ENCODE results near the gene PDZD7. TPM values are rescaled to one million over a fixed set of nuclear protein-coding genes. Genes with fewer than 3 reads are reported as not detected.

The PDZD7 gene
- total RNA-seq, 1 experiment from 2014 or later = 6.1 TPM

- intact Hi-C loops (cut with micrococcal nuclease) = loop anchor here (10.0 kb wide), 2 partner anchors 271 to 671 kb away; partner anchors contain the start of genes PAX2 and SCD
- Histone ChIP-seq H3K27ac (ENCODE audit: low read depth, low read length) (no peak overlapping the region), H2AFZ (ENCODE audit: low read depth, low read length, poor library complexity, severe bottlenecking) (no peak overlapping the region), H3K4me1 (ENCODE audit: control insufficient read depth in 1 of 2, insufficient read depth in 2 of 2, low read length in 2 of 2) (peaks cover 25 to 57% of the 10 kb centered on the region in 2 experiments), H4K20me1 (ENCODE audit: insufficient read depth) (no peaks in the 10 kb centered on the region), H3K9me2 (ENCODE audit: insufficient read depth) (no peaks in the 10 kb centered on the region), H3K9ac (ENCODE audit: low read length) (no peak overlapping the region), H3K4me2 (ENCODE audit: low read length) (no peak overlapping the region), H3K36me3 (ENCODE audit: control insufficient read depth in 1 of 2, insufficient read depth in 2 of 2, low read length in 2 of 2) (no peaks in the 10 kb centered on the region), H3K79me2 (ENCODE audit: insufficient read depth, low read length) (no peaks in the 10 kb centered on the region), H3K4me3 (replicated peaks in 1 of 2; ENCODE audit: low read depth in 1 of 2, low read length in 2 of 2) (no peak overlapping the region), H3K27me3 (ENCODE audit: insufficient read depth, low read length) (no peaks in the 10 kb centered on the region), H3K9me3 (ENCODE audit: control insufficient read depth in 1 of 2, insufficient read depth in 1 of 2, low read depth in 1 of 2, low read length in 2 of 2) (no peaks in the 10 kb centered on the region)
- POLR2A ChIA-PET = no interaction called here
- RAD21 ChIA-PET (ENCODE audit: low non-redundant PET in 1 of 2, low total read pairs in 2 of 2, uncharacterized antibody in 2 of 2, unreplicated experiment in 2 of 2) = no interaction called here
- no TSS peak for BruUV-seq (replicated peaks)
- DNase-seq (ENCODE audit: low read depth, low spot score) (no peak), ATAC-seq (no peak)
- TF ChIP-seq MAX (IDR thresholded peaks at IDR 0.05) (no peak), EZH2phosphoT487 (IDR thresholded peaks at IDR 0.05; ENCODE audit: borderline replicate concordance) (no peak), JUND (IDR thresholded peaks at IDR 0.05) (no peak), ZFX (IDR thresholded peaks at IDR 0.05) (no peak), POLR2AphosphoS5 (IDR thresholded peaks at IDR 0.05; ENCODE audit: low read depth, low read length) (no peak), ATF3 (IDR thresholded peaks at IDR 0.05) (no peak), SRF (IDR thresholded peaks at IDR 0.05; ENCODE audit: low read depth) (no peak), CEBPB (IDR thresholded peaks at IDR 0.05; ENCODE audit: low read depth) (no peak), FOSL1 (IDR thresholded peaks at IDR 0.05; ENCODE audit: low read depth) (no peak), ZNF274 (IDR thresholded peaks at IDR 0.05; ENCODE audit: low read depth, low read length) (no peak), ELF1 (IDR thresholded peaks at IDR 0.05; ENCODE audit: borderline replicate concordance, low read depth) (no peak), EGR1 (IDR thresholded peaks at IDR 0.05; ENCODE audit: low read depth) (no peak), CBX3 (IDR thresholded peaks at IDR 0.05; ENCODE audit: low read depth) (no peak), EZH2 (IDR thresholded peaks at IDR 0.05) (no peak), CTCF (IDR thresholded peaks at IDR 0.05 in 2 of 3, conservative IDR thresholded peaks at IDR 0.05 in 1 of 3; ENCODE audit: borderline replicate concordance in 1 of 3, insufficient read depth in 1 of 3, low read depth in 2 of 3, low read length in 2 of 3) (no peak)
- CTCF ChIA-PET = interaction anchor here (0.9 to 5.0 kb wide), 5 partner anchors 8 to 46 kb away, joined by 3 to 98 read pairs (median 16); partner anchors contain the start of genes KAZALD1, LZTS2, PDZD7 and SFXN3
These were observed 15.4 kb downstream of the PDZD7 start for GRCh38 chr10:101015582-101015973.
